OCI-LY7 (cell line): ENCODE measurements around the gene EHD4.

Experiments
- CTCF ChIP-seq: fragments of 200-600 bp; sonication (generic); conservative IDR thresholded peaks from 2 replicates; pipeline ENCODE4 v1.5.1; 2014; ENCODE audit warnings: mild to moderate bottlenecking, antibody characterized with exemption, low read length, moderate library complexity, mixed read lengths
- EZH2phosphoT487 ChIP-seq: fragments of 200-600 bp; sonication (generic); IDR thresholded peaks from 2 replicates; pipeline ENCODE4 v1.6.1; 2018; ENCODE audit warnings: low read depth, borderline replicate concordance, mild to moderate bottlenecking, mixed run types, antibody characterized with exemption, low read length, moderate library complexity, mixed read lengths

- TF ChIP-seq CTCF (no peak), EZH2phosphoT487 (no peak)
These were observed 28.9 kb upstream of the EHD4 start for GRCh38 chr15:42001236-42001635.
